Neural cell (in vitro differentiated cells): ENCODE measurements around the gene HIVEP3. TPM values are rescaled to one million over a fixed set of nuclear protein-coding genes. Genes with fewer than 3 reads are reported as not detected.

Experiments
- H2AFZ ChIP-seq: fragments of 200-600, 300-800 bp; sonication (generic), shearing (Covaris generic); 2 replicates; pipeline ENCODE4 v1.6.0; 2014; ENCODE audit warnings: low read depth, mild to moderate bottlenecking, antibody characterized with exemption, low read length, moderate library complexity
- H3F3A ChIP-seq: fragments of 200-600 bp; shearing (Covaris generic); 2 replicates; pipeline ENCODE4 v1.6.1; 2016; ENCODE audit warnings: mild to moderate bottlenecking, moderate library complexity, mixed read lengths, antibody characterized with exemption, low read length; ENCODE audit not compliant: insufficient read depth, poor library complexity, severe bottlenecking
- H3K27ac ChIP-seq: fragments of 200-600, 300-800 bp; sonication (generic), shearing (Covaris generic); 2 replicates; pipeline ENCODE4 v1.5.1; 2014; ENCODE audit warnings: mild to moderate bottlenecking, low read length, moderate library complexity
- H3K27me3 ChIP-seq: fragments of 300-800, 200-600 bp; sonication (generic), shearing (Covaris generic); 2 replicates; pipeline ENCODE4 v1.6.0; 2014; ENCODE audit warnings: mild to moderate bottlenecking, low read depth, low read length, moderate library complexity; ENCODE audit not compliant: insufficient read depth
- H3K36me3 ChIP-seq: fragments of 300-800, 200-600 bp; sonication (generic), shearing (Covaris generic); 2 replicates; pipeline ENCODE4 v1.5.1; 2014; ENCODE audit warnings: mild to moderate bottlenecking, antibody characterized with exemption, low read length, moderate library complexity; ENCODE audit not compliant: insufficient read depth
- H3K4me2 ChIP-seq: fragments of 300-800, 200-600 bp; sonication (generic), shearing (Covaris generic); 2 replicates; pipeline ENCODE4 v1.6.0; 2014; ENCODE audit warnings: mild to moderate bottlenecking, low read length
- H3K4me3 ChIP-seq: fragments of 300-800, 200-600 bp; sonication (generic), shearing (Covaris generic); 2 replicates; pipeline ENCODE4 v1.5.1; 2014; ENCODE audit warnings: mild to moderate bottlenecking, low read length, moderate library complexity
- H3K79me2 ChIP-seq: fragments of 200-600 bp; shearing (Covaris generic); replicated peaks from 2 replicates; pipeline ENCODE4 v1.6.0; 2014; ENCODE audit warnings: mild to moderate bottlenecking, low read length, moderate library complexity; ENCODE audit not compliant: insufficient read depth
- H3K9ac ChIP-seq: fragments of 300-800, 200-600 bp; sonication (generic), shearing (Covaris generic); 2 replicates; pipeline ENCODE4 v1.6.1; 2016; ENCODE audit warnings: mild to moderate bottlenecking, low read length, mixed read lengths
- H3K9me2 ChIP-seq: fragments of 200-600 bp; shearing (Covaris generic); 2 replicates; pipeline ENCODE4 v1.6.1; 2016; ENCODE audit warnings: mild to moderate bottlenecking, low read length, mixed read lengths; ENCODE audit not compliant: insufficient read depth
- H3K9me3 ChIP-seq: fragments of 200-600, 300-800 bp; sonication (generic), shearing (Covaris generic); 2 replicates; pipeline ENCODE4 v1.6.1; 2016; ENCODE audit warnings: mild to moderate bottlenecking, mixed run types, low read length, moderate library complexity, mixed read lengths
- H4K20me1 ChIP-seq: fragments of 200-600 bp; shearing (Covaris generic); 2 replicates; pipeline ENCODE4 v1.6.1; 2016; ENCODE audit warnings: mild to moderate bottlenecking, mixed run types; ENCODE audit not compliant: insufficient read depth
- CTCF ChIP-seq: fragments of 450-650 bp; IDR thresholded peaks from 2 replicates; pipeline ENCODE4 v1.5.1; 2014; ENCODE audit warnings: antibody characterized with exemption, mild to moderate bottlenecking, moderate library complexity; ENCODE audit not compliant: poor library complexity, severe bottlenecking
- EP300 ChIP-seq: fragments of 450-650 bp; conservative IDR thresholded peaks from 2 replicates; pipeline ENCODE4 v1.6.1; 2014; ENCODE audit warnings: antibody characterized with exemption, mild to moderate bottlenecking, moderate library complexity; ENCODE audit not compliant: poor library complexity, severe bottlenecking
- EZH2 ChIP-seq: fragments of 200-600, 300-800 bp; shearing (Covaris generic), sonication (generic); IDR thresholded peaks from 2 replicates; pipeline ENCODE4 v1.6.1; 2014; ENCODE audit warnings: antibody characterized with exemption, low read length, borderline replicate concordance, mild to moderate bottlenecking; ENCODE audit not compliant: insufficient read depth, poor library complexity, severe bottlenecking
- MXI1 ChIP-seq: fragments of 450-650 bp; conservative IDR thresholded peaks from 2 replicates; pipeline ENCODE4 v1.6.1; 2014; ENCODE audit warnings: antibody characterized with exemption, mild to moderate bottlenecking; ENCODE audit not compliant: poor library complexity, severe bottlenecking
- POLR2AphosphoS5 ChIP-seq: IDR thresholded peaks from 2 replicates; pipeline ENCODE4 v1.6.1; 2012
- RAD21 ChIP-seq: fragments of 450-650 bp; conservative IDR thresholded peaks from 2 replicates; pipeline ENCODE4 v1.6.1; 2014; ENCODE audit warnings: antibody characterized with exemption, mild to moderate bottlenecking, moderate library complexity
- REST ChIP-seq: IDR thresholded peaks from 2 replicates; pipeline ENCODE4 v1.6.1; 2012; ENCODE audit warnings: borderline replicate concordance
- SMC3 ChIP-seq: fragments of 450-650 bp; conservative IDR thresholded peaks from 2 replicates; pipeline ENCODE4 v1.6.1; 2014; ENCODE audit warnings: antibody characterized with exemption, mild to moderate bottlenecking, moderate library complexity; ENCODE audit not compliant: poor library complexity
- TAF1 ChIP-seq: IDR thresholded peaks from 2 replicates; pipeline ENCODE4 v1.6.1; 2012; ENCODE audit warnings: low read depth
- polyA plus RNA-seq: library from polyadenylated mRNA; depleted of rRNA; stranded (reverse); fragments of >200 nt; gene quantifications from 2 replicates; pipeline ENCODE4 v1.2.3, GENCODE V29; 2014

HIVEP3 gene
- polyA plus RNA-seq, 1 donor from 2014 or later, result 2.6 TPM

- Histone ChIP-seq H3K9me2 (no peaks in the 10 kb centered on the region), H4K20me1 (no peaks in the 10 kb centered on the region), H3K27ac (no peak overlapping the region), H3K9ac (no peak overlapping the region), H3F3A (no peaks in the 10 kb centered on the region), H3K79me2 (no peaks in the 10 kb centered on the region), H3K9me3 (no peaks in the 10 kb centered on the region), H2AFZ (no peak overlapping the region), H3K4me3 (no peak overlapping the region), H3K4me2 (no peak overlapping the region), H3K36me3 (no peaks in the 10 kb centered on the region), H3K27me3 (no peaks in the 10 kb centered on the region)
- TF ChIP-seq CTCF, result no peak
Observed at GRCh38 chr1:41613689-41614574, 304.8 kb downstream of the HIVEP3 start.

- Histone ChIP-seq H3K36me3 (no peaks in the 10 kb centered on the region), H3K79me2 (no peaks in the 10 kb centered on the region), H3K27ac (no peak overlapping the region), H3K4me3 (no peak overlapping the region), H3F3A (no peaks in the 10 kb centered on the region), H3K27me3 (no peaks in the 10 kb centered on the region), H3K4me2 (no peak overlapping the region), H3K9me3 (no peaks in the 10 kb centered on the region), H3K9ac (no peak overlapping the region), H3K9me2 (no peaks in the 10 kb centered on the region), H2AFZ (no peak overlapping the region), H4K20me1 (no peaks in the 10 kb centered on the region)
- TF ChIP-seq EP300 (no peak), POLR2AphosphoS5 (no peak), REST (no peak)
Observed at GRCh38 chr1:41612953-41613352, 305.8 kb downstream of the HIVEP3 start.

GRCh38 chr1:41611932-41612450 is 306.7 kb downstream of the HIVEP3 start:
- H3K9me2 ChIP-seq, result no peaks in the 10 kb centered on the region
- no peaks in the 10 kb centered on the region for H3K9me3 ChIP-seq
- H3K27me3 ChIP-seq, result no peaks in the 10 kb centered on the region
- no peaks in the 10 kb centered on the region for H3K36me3 ChIP-seq
- no peaks in the 10 kb centered on the region for H3K79me2 ChIP-seq
- H3K4me3 ChIP-seq, result no peak overlapping the region
- no peak overlapping the region for H3K27ac ChIP-seq
- no peaks in the 10 kb centered on the region for H4K20me1 ChIP-seq
- TF ChIP-seq POLR2AphosphoS5 (no peak), CTCF (no peak), RAD21 (no peak), EZH2 (no peak), SMC3 (no peak), EP300 (no peak), TAF1 (no peak), REST (no peak), MXI1 (no peak)
- no peak overlapping the region for H2AFZ ChIP-seq
- no peaks in the 10 kb centered on the region for H3F3A ChIP-seq
- H3K9ac ChIP-seq, result no peak overlapping the region
- no peak overlapping the region for H3K4me2 ChIP-seq
